ENCODE results near the gene CRK. TPM values are rescaled to one million over a fixed set of nuclear protein-coding genes. Genes with fewer than 3 reads are reported as not detected.
"Not testable (repeated sequence)": the region's sequence is repeated elsewhere in the genome, so short reads cannot be mapped to it uniquely, and the experiment has no call there.

CRK gene
- total and polyA plus RNA-seq, 8 donors = 51.0 to 84.0 (median 58.2) TPM

DNA sequence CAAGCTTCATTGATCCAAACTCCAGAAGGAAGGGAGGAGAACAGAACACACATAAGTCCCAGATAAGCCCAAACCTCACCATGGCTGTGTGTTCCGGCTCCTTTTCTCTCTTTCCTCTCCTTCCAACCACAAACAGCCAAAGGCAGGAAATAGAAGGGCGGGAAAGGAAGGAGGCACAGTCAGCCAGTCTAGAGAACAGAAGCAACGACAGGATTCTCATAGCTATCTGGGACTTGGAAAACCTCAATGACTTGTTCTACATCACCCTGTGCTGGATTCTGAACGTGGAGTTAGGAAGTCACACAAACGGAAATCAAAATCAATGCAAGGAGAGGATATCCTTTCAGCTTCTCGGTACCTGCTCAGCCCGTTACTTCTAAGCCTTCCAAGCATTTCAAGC, 9.0 kb downstream of the CRK start:
- Histone ChIP-seq H3K9me3 (no peaks in the 10 kb centered on the region), H3K36me3 (peaks cover 0 to 57% of the 10 kb centered on the region in 2 donors), H3K27ac (peak overlapping the region; percentile 14 to 80), H3K27me3 (no peaks in the 10 kb centered on the region), H3K4me1 (peaks cover 25 to 61% of the 10 kb centered on the region in 2 donors), H3K4me3 (no peak overlapping the region)
- TF ChIP-seq, protein P1, sequence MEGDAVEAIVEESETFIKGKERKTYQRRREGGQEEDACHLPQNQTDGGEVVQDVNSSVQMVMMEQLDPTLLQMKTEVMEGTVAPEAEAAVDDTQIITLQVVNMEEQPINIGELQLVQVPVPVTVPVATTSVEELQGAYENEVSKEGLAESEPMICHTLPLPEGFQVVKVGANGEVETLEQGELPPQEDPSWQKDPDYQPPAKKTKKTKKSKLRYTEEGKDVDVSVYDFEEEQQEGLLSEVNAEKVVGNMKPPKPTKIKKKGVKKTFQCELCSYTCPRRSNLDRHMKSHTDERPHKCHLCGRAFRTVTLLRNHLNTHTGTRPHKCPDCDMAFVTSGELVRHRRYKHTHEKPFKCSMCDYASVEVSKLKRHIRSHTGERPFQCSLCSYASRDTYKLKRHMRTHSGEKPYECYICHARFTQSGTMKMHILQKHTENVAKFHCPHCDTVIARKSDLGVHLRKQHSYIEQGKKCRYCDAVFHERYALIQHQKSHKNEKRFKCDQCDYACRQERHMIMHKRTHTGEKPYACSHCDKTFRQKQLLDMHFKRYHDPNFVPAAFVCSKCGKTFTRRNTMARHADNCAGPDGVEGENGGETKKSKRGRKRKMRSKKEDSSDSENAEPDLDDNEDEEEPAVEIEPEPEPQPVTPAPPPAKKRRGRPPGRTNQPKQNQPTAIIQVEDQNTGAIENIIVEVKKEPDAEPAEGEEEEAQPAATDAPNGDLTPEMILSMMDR (IDR thresholded peaks at IDR 0.05) = no peak
- ATAC-seq (no peak), DNase-seq (no peak)
- intact Hi-C loops (cut with DNase I) = no loop called here

DNA sequence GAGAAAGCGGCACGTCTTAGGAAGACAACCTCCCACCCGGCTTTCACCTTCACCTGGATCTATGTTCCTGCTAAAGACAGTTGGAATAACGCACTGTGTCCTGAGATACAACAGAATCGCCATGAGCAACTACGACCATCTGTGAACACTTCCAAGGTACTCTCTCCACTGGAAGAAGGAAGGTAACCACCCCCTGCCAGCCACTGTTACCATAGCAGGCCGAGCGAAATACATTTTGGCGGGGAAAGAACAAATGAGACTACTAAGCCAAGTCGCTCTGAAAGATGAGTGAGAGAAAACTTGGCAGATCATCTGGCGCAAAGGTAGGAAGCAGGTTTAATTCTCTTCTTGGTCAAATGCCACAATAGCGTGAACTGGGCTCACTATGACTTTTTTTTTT, 9.8 kb downstream of the CRK start:
- H3K4me1 ChIP-seq = peaks cover 19 to 54% of the 10 kb centered on the region in 2 donors

DNA sequence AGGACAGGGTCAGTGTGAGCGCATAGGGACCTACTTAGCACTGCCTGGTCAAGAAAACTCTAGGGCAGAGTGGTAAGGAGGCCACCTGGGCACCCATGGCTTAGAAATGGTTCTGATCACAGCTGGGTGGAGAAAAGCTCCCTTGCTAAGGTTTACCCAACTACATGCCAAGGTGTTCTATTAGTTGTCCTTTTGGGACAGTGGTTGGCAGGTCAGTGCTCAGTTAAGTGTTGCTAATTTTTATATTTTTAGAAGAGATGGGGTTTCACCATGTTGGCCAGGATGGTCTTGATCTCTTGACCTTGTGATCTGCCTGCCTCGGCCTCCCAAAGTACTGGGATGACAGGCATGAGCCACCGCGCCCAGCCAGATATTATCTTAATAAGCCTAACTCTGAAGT, 10.3 kb downstream of the CRK start:
- Histone ChIP-seq H3K27ac (peak overlapping the region in 1 of 2 donors; percentile 80), H3K4me1 (peaks cover 19 to 51% of the 10 kb centered on the region in 2 donors), H3K36me3 (peaks cover 0 to 60% of the 10 kb centered on the region in 2 donors)
- H3K27me3 ChIP-seq; H3K9me3 ChIP-seq; ATAC-seq; H3K4me3 ChIP-seq; intact Hi-C loops (cut with DNase I): not testable (repeated sequence)
- peak in 1 of 4 donors; percentile 15 for DNase-seq

More for the DNA sequence above, 9.8 kb downstream of the CRK start:
- DNase-seq (no peak), ATAC-seq (no peak)
- Histone ChIP-seq H3K27ac (peak overlapping the region in 1 of 2 donors; percentile 80), H3K4me3 (no peak overlapping the region), H3K36me3 (peaks cover 0 to 56% of the 10 kb centered on the region in 2 donors), H3K27me3 (no peaks in the 10 kb centered on the region), H3K9me3 (no peaks in the 10 kb centered on the region)
- TF ChIP-seq, protein P1 (IDR thresholded peaks at IDR 0.05) = no peak
- intact Hi-C loops (cut with DNase I) = no loop called here

GRCh38 chr17:1442721-1443120, 13.3 kb downstream of the CRK start:
- ATAC-seq; intact Hi-C loops (cut with DNase I); H3K9me3 ChIP-seq; H3K27ac ChIP-seq; H3K27me3 ChIP-seq; H3K4me3 ChIP-seq: not testable (repeated sequence)
- H3K36me3 ChIP-seq = peaks cover 0 to 37% of the 10 kb centered on the region in 2 donors
- DNase-seq = peak in 1 of 4 donors; percentile 1
- H3K4me1 ChIP-seq = peaks cover 4 to 45% of the 10 kb centered on the region in 2 donors

- peaks cover 0 to 37% of the 10 kb centered on the region in 2 donors for H3K36me3 ChIP-seq
- no peaks in the 10 kb centered on the region for H3K9me3 ChIP-seq
- H3K4me3 ChIP-seq = no peak overlapping the region
- no peak overlapping the region for H3K27ac ChIP-seq
- DNase-seq (peak in 1 of 4 donors; percentile 8), ATAC-seq (no peak)
- TF ChIP-seq, protein P1 (IDR thresholded peaks at IDR 0.05) = no peak
- peaks cover 0 to 45% of the 10 kb centered on the region in 2 donors for H3K4me1 ChIP-seq
- no peaks in the 10 kb centered on the region for H3K27me3 ChIP-seq
- intact Hi-C loops (cut with DNase I) = no loop called here
Measured at GRCh38 chr17:1442187-1442586, 13.8 kb downstream of the CRK start.

GRCh38 chr17:1440921-1441320, 15.1 kb downstream of the CRK start:
- Histone ChIP-seq H3K4me3 (no peak overlapping the region), H3K9me3 (no peaks in the 10 kb centered on the region), H3K27ac (no peak overlapping the region), H3K36me3 (peaks cover 0 to 44% of the 10 kb centered on the region in 2 donors), H3K27me3 (no peaks in the 10 kb centered on the region), H3K4me1 (peaks cover 0 to 40% of the 10 kb centered on the region in 2 donors)
- intact Hi-C loops (cut with DNase I) = no loop called here
- TF ChIP-seq, protein P1 (IDR thresholded peaks at IDR 0.05) = no peak
- no peak for DNase-seq
- no peak for ATAC-seq
